ENCODE data around the gene LRFN4.

LRFN4 gene

GRCh38 chr11:66845143-66845875 lies 11.6 kb upstream of the LRFN4 start:
- TF ChIP-seq, protein P1, sequence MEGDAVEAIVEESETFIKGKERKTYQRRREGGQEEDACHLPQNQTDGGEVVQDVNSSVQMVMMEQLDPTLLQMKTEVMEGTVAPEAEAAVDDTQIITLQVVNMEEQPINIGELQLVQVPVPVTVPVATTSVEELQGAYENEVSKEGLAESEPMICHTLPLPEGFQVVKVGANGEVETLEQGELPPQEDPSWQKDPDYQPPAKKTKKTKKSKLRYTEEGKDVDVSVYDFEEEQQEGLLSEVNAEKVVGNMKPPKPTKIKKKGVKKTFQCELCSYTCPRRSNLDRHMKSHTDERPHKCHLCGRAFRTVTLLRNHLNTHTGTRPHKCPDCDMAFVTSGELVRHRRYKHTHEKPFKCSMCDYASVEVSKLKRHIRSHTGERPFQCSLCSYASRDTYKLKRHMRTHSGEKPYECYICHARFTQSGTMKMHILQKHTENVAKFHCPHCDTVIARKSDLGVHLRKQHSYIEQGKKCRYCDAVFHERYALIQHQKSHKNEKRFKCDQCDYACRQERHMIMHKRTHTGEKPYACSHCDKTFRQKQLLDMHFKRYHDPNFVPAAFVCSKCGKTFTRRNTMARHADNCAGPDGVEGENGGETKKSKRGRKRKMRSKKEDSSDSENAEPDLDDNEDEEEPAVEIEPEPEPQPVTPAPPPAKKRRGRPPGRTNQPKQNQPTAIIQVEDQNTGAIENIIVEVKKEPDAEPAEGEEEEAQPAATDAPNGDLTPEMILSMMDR (IDR thresholded peaks at IDR 0.05; ENCODE audit: insufficient read depth, missing control alignments) = no peak
- FAIRE-seq (no peak), DNase-seq (ENCODE audit: insufficient read length, low spot score) (no peak)

DNA sequence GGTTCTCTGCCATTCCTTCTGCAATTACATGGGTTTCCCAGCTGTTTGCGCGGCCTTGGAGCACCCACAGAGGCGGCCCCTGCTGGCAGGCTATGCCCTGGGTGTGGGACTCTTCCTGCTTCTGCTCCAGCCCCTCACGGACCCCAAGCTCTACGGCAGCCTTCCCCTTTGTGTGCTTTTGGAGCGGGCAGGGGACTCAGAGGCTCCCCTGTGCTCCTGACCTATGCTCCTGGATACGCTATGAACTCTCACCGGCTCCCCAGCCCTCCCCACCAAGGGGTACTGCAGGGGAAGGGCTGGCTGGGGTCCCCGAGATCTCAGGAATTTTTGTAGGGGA lies 11.0 kb upstream of the LRFN4 start:
- DNase-seq (ENCODE audit: insufficient read length, low spot score) (no peak), FAIRE-seq (no peak)
- TF ChIP-seq, protein P1 (IDR thresholded peaks at IDR 0.05; ENCODE audit: insufficient read depth, missing control alignments) = no peak

- DNase-seq (ENCODE audit: insufficient read length, low spot score) (no peak), FAIRE-seq (no peak)
- TF ChIP-seq, protein P1 (IDR thresholded peaks at IDR 0.05; ENCODE audit: insufficient read depth, missing control alignments) = no peak
These were observed 10.2 kb upstream of the LRFN4 start for GRCh38 chr11:66846671-66847091.

DNA sequence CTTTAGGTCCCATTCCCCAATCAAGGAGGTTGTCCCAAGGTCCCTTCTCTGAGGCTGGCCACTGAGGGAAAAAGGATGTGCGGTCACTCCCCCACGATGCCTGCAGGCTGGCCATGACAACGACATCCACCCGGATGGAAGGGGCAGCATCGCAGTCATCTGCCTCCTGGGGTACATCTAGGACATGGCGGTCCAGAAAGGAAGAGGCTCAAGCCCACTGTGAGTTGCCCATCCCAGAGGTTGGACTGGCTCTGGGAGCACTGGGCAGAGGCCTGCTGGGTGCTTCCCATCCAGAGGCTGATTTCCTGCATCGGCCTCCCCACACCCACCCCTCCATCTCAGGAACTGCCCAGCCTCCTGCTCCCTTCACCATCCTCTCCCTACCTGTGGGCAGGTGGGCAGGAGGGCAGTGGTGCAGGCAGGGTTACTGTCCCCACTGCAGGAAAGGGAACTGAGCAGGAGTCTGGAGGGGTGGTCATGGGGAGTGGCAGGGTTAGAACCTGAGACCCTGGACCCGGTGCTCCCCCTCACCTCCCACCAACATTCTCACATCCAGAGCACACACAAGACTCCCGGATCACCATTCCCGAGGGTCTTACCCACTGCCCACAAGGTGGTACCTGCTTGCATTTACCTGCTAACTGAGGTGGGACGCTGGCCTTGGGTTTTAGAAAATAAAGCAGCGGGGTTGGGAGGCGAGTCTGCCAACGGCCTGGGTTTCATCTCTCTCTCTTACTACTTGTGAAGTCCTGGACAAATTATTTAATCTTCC lies 9.2 kb upstream of the LRFN4 start:
- no peak for DNase-seq (ENCODE audit: insufficient read length, low spot score)
- FAIRE-seq = no peak
- TF ChIP-seq, protein P1 (IDR thresholded peaks at IDR 0.05; ENCODE audit: insufficient read depth, missing control alignments) = no peak

DNA sequence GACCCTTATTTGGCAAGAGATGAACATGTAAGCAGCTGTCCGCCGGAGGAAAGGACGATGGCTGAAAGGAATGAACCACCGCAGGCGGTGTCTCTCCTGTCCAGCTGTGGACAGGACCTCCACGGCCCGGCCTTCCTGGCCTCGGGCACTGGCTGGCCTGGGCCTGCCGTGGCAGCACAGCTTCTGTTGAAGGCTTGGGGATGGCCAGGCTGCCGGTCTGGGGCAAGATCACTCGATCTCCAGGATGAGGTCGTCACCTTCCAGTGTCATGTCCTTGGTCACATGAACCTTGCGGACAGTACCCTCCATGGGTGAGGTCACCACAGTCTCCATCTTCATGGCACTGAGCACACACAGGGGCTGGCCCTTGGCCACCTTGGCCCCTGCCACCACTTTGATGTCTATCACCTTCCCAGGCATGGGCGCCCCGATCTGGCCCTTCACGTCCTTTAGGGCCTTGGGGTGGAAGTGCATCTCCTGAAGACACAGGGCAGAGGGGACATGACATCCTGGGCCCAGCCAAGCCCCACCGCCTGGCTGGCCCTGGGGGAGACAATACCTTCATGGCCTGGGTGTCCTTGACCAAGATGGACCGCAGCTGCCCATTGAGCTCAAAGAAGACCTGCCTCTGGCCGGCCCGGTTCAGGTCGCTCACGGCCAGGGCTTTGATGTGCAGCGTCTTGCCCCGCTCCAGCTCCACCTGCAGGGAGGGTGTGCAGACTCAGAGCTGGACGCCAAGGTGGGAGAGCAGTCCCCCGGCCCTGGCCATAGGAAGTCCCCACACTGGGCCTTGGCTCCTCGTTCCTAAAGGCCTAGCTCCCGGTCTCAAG lies 8.0 kb upstream of the LRFN4 start:
- no peak for FAIRE-seq
- DNase-seq (ENCODE audit: insufficient read length, low spot score) = no peak

DNA sequence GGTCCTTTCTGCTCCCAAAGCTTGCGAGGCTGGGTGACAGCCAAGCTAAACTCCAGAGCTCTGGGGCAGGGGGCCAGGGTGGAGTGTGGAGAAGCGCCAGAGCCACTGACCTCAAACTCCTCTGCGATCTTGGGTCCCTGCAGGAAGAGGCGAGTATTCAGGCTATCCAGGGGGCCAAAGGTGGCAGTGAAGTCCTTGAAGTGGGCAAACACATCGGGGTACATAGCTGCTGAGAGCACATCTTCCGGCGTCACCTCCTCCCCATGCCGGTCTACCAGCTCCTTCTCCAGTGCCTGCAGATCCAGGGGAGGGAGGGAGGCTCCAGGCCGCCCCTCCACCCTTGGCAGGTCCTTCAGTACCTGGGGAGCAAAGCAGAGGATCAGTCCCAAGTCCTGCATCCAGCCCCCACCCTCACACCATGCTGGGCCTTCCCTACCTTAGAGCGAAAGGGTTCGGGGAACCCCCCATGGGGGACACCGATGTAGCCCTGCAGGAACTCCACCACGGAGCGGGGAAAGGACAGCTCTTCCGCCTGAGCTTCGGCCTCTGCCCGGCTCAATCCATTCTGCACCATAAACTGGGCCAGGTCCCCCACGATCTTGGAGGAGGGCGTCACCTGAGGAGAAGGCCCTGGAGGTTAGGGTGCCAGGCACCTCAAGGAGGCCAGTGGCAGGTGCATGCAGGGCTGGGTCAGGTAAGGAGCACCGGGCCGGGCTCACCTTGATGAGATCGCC lies 7.2 kb upstream of the LRFN4 start:
- TF ChIP-seq, protein P1 (IDR thresholded peaks at IDR 0.05; ENCODE audit: insufficient read depth, missing control alignments) = no peak
- no peak for FAIRE-seq
- DNase-seq (ENCODE audit: insufficient read length, low spot score) = no peak

More for the DNA sequence above, 8.0 kb upstream of the LRFN4 start:
- TF ChIP-seq, protein P1 (IDR thresholded peaks at IDR 0.05; ENCODE audit: insufficient read depth, missing control alignments) = no peak
